SU-DHL-6 (cell line): ENCODE results near the gene PIGH.
"Not testable (repeated sequence)": the region's sequence is repeated elsewhere in the genome, so short reads cannot be mapped to it uniquely, and the experiment has no call there.

ENCODE experiments used
- H2AFZ ChIP-seq: fragments of 200-600 bp; sonication (generic); 2 replicates; pipeline ENCODE4 v1.6.1; 2014; ENCODE audit warnings: low read depth, mild to moderate bottlenecking, moderate library complexity, mixed read lengths, antibody characterized with exemption, low read length; ENCODE audit not compliant: severe bottlenecking
- H3F3A ChIP-seq: fragments of 200-600 bp; shearing (Covaris generic); 2 replicates; pipeline ENCODE4 v1.6.0; 2016; ENCODE audit warnings: antibody characterized with exemption, mild to moderate bottlenecking; ENCODE audit not compliant: insufficient read depth
- H3K27ac ChIP-seq: fragments of 200-600 bp; sonication (generic); 2 replicates; pipeline ENCODE4 v1.5.1; 2016; ENCODE audit warnings: low read depth, mild to moderate bottlenecking, low read length, moderate library complexity, mixed read lengths
- H3K27me3 ChIP-seq: fragments of 200-600 bp; sonication (generic), shearing (Covaris generic); 2 replicates; pipeline ENCODE4 v1.6.0; 2014; ENCODE audit warnings: mild to moderate bottlenecking, low read length
- H3K36me3 ChIP-seq: fragments of 200-600 bp; sonication (generic); 2 replicates; pipeline ENCODE4 v1.6.1; 2014; ENCODE audit warnings: mild to moderate bottlenecking, low read length, mixed read lengths
- H3K4me2 ChIP-seq: fragments of 300-600, 200-600 bp; shearing (Covaris generic), sonication (generic); 2 replicates; pipeline ENCODE4 v1.6.0; 2014; ENCODE audit warnings: low read length, low read depth, mild to moderate bottlenecking; ENCODE audit not compliant: poor library complexity, severe bottlenecking
- H3K4me3 ChIP-seq: fragments of 200-600 bp; sonication (generic); 2 replicates; pipeline ENCODE4 v1.5.1; 2014; ENCODE audit warnings: antibody characterized with exemption, low read length, mild to moderate bottlenecking, mixed read lengths; ENCODE audit not compliant: insufficient read depth, poor library complexity, severe bottlenecking
- H3K79me2 ChIP-seq: fragments of 200-600 bp; sonication (generic); 2 replicates; pipeline ENCODE4 v1.6.1; 2014; ENCODE audit warnings: mild to moderate bottlenecking, low read length, moderate library complexity; ENCODE audit not compliant: insufficient read depth
- H3K9ac ChIP-seq: fragments of 200-600 bp; sonication (generic); 2 replicates; pipeline ENCODE4 v1.7.0; 2014; ENCODE audit warnings: mild to moderate bottlenecking, low read length
- H3K9me2 ChIP-seq: fragments of 200-600 bp; sonication (generic); replicated peaks from 2 replicates; pipeline ENCODE4 v1.6.1; 2014; ENCODE audit warnings: low read length; ENCODE audit not compliant: insufficient read depth
- H3K9me3 ChIP-seq: fragments of 200-600 bp; sonication (generic); 2 replicates; pipeline ENCODE4 v1.6.1; 2014; ENCODE audit warnings: low read length, mixed read lengths; ENCODE audit not compliant: insufficient read depth
- H4K20me1 ChIP-seq: fragments of 200-600 bp; sonication (generic); 2 replicates; pipeline ENCODE4 v1.6.1; 2014; ENCODE audit warnings: low read depth, mild to moderate bottlenecking, antibody characterized with exemption, low read length, moderate library complexity, mixed read lengths
- CTCF ChIP-seq: fragments of 200-600 bp; sonication (generic); IDR thresholded peaks from one replicate; pipeline ENCODE4 v1.5.1; 2017; ENCODE audit warnings: antibody characterized with exemption, mild to moderate bottlenecking, low read length, moderate library complexity; ENCODE audit not compliant: insufficient read depth, poor library complexity, severe bottlenecking
- EZH2phosphoT487 ChIP-seq: fragments of 200-600 bp; sonication (generic), shearing (Covaris generic); conservative IDR thresholded peaks from 2 replicates; pipeline ENCODE4 v1.6.1; 2018; ENCODE audit warnings: mild to moderate bottlenecking, antibody characterized with exemption, low read length, moderate library complexity, mixed read lengths

Gene PIGH

GRCh38 chr14:67549734-67550133 is 50.3 kb downstream of the PIGH start:
- Histone ChIP-seq H3K9me2 (no peaks in the 10 kb centered on the region), H3K36me3 (no peaks in the 10 kb centered on the region), H3K4me2 (no peak overlapping the region), H3K4me3 (no peak overlapping the region), H3K27me3 (no peaks in the 10 kb centered on the region), H3K79me2 (no peaks in the 10 kb centered on the region), H3K9ac (no peak overlapping the region), H3K27ac (no peak overlapping the region), H4K20me1 (no peaks in the 10 kb centered on the region), H3F3A (no peaks in the 10 kb centered on the region), H2AFZ (no peak overlapping the region), H3K9me3 (no peaks in the 10 kb centered on the region)
- TF ChIP-seq EZH2phosphoT487, result no peak

- H3K9me2 ChIP-seq, result no peaks in the 10 kb centered on the region
- H3K9me3 ChIP-seq, result no peaks in the 10 kb centered on the region
- H3K36me3 ChIP-seq, result no peaks in the 10 kb centered on the region
- H3K9ac ChIP-seq, result no peak overlapping the region
- no peak overlapping the region for H3K27ac ChIP-seq
- H3F3A ChIP-seq, result no peaks in the 10 kb centered on the region
- H3K4me2 ChIP-seq, result no peak overlapping the region
- no peak overlapping the region for H2AFZ ChIP-seq
- no peaks in the 10 kb centered on the region for H3K79me2 ChIP-seq
- no peaks in the 10 kb centered on the region for H4K20me1 ChIP-seq
- no peak for TF ChIP-seq EZH2phosphoT487
- TF ChIP-seq CTCF, result no peak
- H3K27me3 ChIP-seq, result no peaks in the 10 kb centered on the region
- no peak overlapping the region for H3K4me3 ChIP-seq
These were observed 52.8 kb downstream of the PIGH start for GRCh38 chr14:67547224-67547780.

GRCh38 chr14:67544590-67544989 is 55.5 kb downstream of the PIGH start:
- Histone ChIP-seq H3K4me3 (no peak overlapping the region), H3F3A (no peaks in the 10 kb centered on the region), H3K4me2 (no peak overlapping the region), H3K27me3 (no peaks in the 10 kb centered on the region), H2AFZ (no peak overlapping the region), H4K20me1 (no peaks in the 10 kb centered on the region), H3K36me3 (no peaks in the 10 kb centered on the region), H3K9me3 (no peaks in the 10 kb centered on the region), H3K9ac (no peak overlapping the region), H3K79me2 (no peaks in the 10 kb centered on the region), H3K9me2 (no peaks in the 10 kb centered on the region), H3K27ac (no peak overlapping the region)
- no peak for TF ChIP-seq CTCF
- TF ChIP-seq EZH2phosphoT487, result no peak

GRCh38 chr14:67542620-67543019 is 57.4 kb downstream of the PIGH start:
- not testable (repeated sequence) for H4K20me1 ChIP-seq, H3K4me3 ChIP-seq, H3K9me3 ChIP-seq, H3K27ac ChIP-seq, H3K9me2 ChIP-seq, H3K36me3 ChIP-seq, H3K4me2 ChIP-seq, H3K9ac ChIP-seq, H3K27me3 ChIP-seq, H2AFZ ChIP-seq, H3K79me2 ChIP-seq, H3F3A ChIP-seq
